B cell (primary cell): Measurements from ENCODE around the gene DQX1.

Experiments used
- CTCF ChIP-seq: fragments of 200-600 bp; IDR thresholded peaks from one replicate; pipeline ENCODE4 v1.8.0; 2022; ENCODE audit warnings: antibody characterized with exemption, mild to moderate bottlenecking
- EZH2 ChIP-seq: IDR thresholded peaks from 2 replicates; pipeline ENCODE4 v1.6.1; 2012; ENCODE audit warnings: borderline replicate concordance, low read depth, mild to moderate bottlenecking, moderate library complexity, low read length; ENCODE audit not compliant: insufficient read depth, poor library complexity, severe bottlenecking

- no peak for TF ChIP-seq CTCF
- TF ChIP-seq EZH2, result no peak
Measured at GRCh38 chr2:74512744-74513604, 13.1 kb downstream of the DQX1 start.
